ENCODE data around the gene MRPS23. TPM values are rescaled to one million over a fixed set of nuclear protein-coding genes. Genes with fewer than 3 reads are reported as not detected.

Gene MRPS23
- total RNA-seq, 1 donor from 2014 or later, result 16.4 TPM

DNA sequence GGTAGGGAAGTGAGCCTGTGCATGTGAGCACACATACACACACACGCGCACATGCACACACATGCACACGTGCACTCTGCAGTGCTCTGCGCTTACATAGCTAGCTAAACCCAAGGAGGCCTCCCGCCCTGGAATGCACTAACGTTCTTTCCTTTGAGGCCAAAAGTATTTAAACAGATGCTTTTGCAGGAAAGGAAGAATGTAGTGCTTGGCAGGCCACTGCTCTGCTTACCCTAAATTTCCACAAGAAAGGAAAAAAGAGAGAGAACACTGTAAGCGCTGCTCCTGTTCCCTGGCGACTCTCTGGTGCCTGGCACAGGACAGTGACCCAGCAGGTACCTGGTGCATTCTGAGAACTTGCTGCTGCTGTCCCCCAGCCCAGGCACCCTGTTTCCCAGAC is 31.3 kb upstream of the MRPS23 start:
- no peak for DNase-seq (ENCODE audit: low spot score)
- no peak overlapping the region for H2AFZ ChIP-seq (replicated peaks)
- Mint-ChIP-seq H3K9me3 (no peaks in the 10 kb centered on the region), H3K27ac (peak overlapping the region; percentile 76), H3K27me3 (ENCODE audit: insufficient read depth, low read depth) (peaks cover 5% of the 10 kb centered on the region), H3K4me3 (no peak overlapping the region), H3K4me1 (peaks cover 56% of the 10 kb centered on the region), H3K36me3 (peaks cover 28% of the 10 kb centered on the region)
- no peak overlapping the region for H3K4me3 ChIP-seq
- peaks cover 21% of the 10 kb centered on the region for H3F3A ChIP-seq (ENCODE audit: low read depth)
- peaks cover 26% of the 10 kb centered on the region for H3K4me1 ChIP-seq
- peaks cover 5% of the 10 kb centered on the region for H3K27me3 ChIP-seq
- no peaks in the 10 kb centered on the region for H3K9me3 ChIP-seq (ENCODE audit: low read depth)
- H3K79me2 ChIP-seq (ENCODE audit: low read depth), result no peaks in the 10 kb centered on the region
- H4K20me1 ChIP-seq (ENCODE audit: low read depth), result no peaks in the 10 kb centered on the region
- no peak overlapping the region for H3K4me2 ChIP-seq
- H3K36me3 ChIP-seq, result no peaks in the 10 kb centered on the region
- H3K9ac ChIP-seq, result no peak overlapping the region
- H3K27ac ChIP-seq, result no peak overlapping the region
- no peak for TF ChIP-seq CTCF (IDR thresholded peaks at IDR 0.05)
- no peak for TF ChIP-seq EZH2phosphoT487 (IDR thresholded peaks at IDR 0.05)
- TF ChIP-seq EZH2 (IDR thresholded peaks at IDR 0.05), result no peak

- peaks cover 36% of the 10 kb centered on the region for H3K4me1 ChIP-seq
- no peak overlapping the region for H3K9ac ChIP-seq
Measured at GRCh38 chr17:57880086-57880456, 30.2 kb upstream of the MRPS23 start.

GRCh38 chr17:57879437-57880085 is 29.7 kb upstream of the MRPS23 start:
- H3K36me3 Mint-ChIP-seq, result peaks cover 26% of the 10 kb centered on the region
- H3K27me3 Mint-ChIP-seq (ENCODE audit: insufficient read depth, low read depth), result peaks cover 5% of the 10 kb centered on the region
- Histone ChIP-seq H3K27ac (no peak overlapping the region), H4K20me1 (ENCODE audit: low read depth) (no peaks in the 10 kb centered on the region), H3K9ac (no peak overlapping the region), H3K79me2 (ENCODE audit: low read depth) (no peaks in the 10 kb centered on the region), H3K4me3 (no peak overlapping the region), H3F3A (ENCODE audit: low read depth) (peaks cover 32% of the 10 kb centered on the region), H3K4me1 (peaks cover 41% of the 10 kb centered on the region), H2AFZ (replicated peaks) (no peak overlapping the region), H3K27me3 (peaks cover 11% of the 10 kb centered on the region), H3K9me3 (ENCODE audit: low read depth) (no peaks in the 10 kb centered on the region), H3K4me2 (no peak overlapping the region), H3K36me3 (no peaks in the 10 kb centered on the region)
- H3K4me1 Mint-ChIP-seq, result peaks cover 71% of the 10 kb centered on the region
- peak overlapping the region; percentile 71 for H3K27ac Mint-ChIP-seq
- peak overlapping the region; percentile 21 for H3K4me3 Mint-ChIP-seq
- TF ChIP-seq EZH2phosphoT487 (IDR thresholded peaks at IDR 0.05) (no peak), CTCF (IDR thresholded peaks at IDR 0.05) (no peak), EZH2 (IDR thresholded peaks at IDR 0.05) (no peak)
- peak; percentile 39 for DNase-seq (ENCODE audit: low spot score)
- no peaks in the 10 kb centered on the region for H3K9me3 Mint-ChIP-seq

More at GRCh38 chr17:57880086-57880456, 30.2 kb upstream of the MRPS23 start:
- DNase-seq (ENCODE audit: low spot score), result no peak
- no peaks in the 10 kb centered on the region for H4K20me1 ChIP-seq (ENCODE audit: low read depth)
- H2AFZ ChIP-seq (replicated peaks), result no peak overlapping the region
- Mint-ChIP-seq H3K9me3 (no peaks in the 10 kb centered on the region), H3K27ac (peak overlapping the region; percentile 44), H3K27me3 (ENCODE audit: insufficient read depth, low read depth) (peaks cover 5% of the 10 kb centered on the region), H3K4me1 (peaks cover 67% of the 10 kb centered on the region), H3K36me3 (peaks cover 30% of the 10 kb centered on the region), H3K4me3 (no peak overlapping the region)
- no peak overlapping the region for H3K4me3 ChIP-seq
- H3K79me2 ChIP-seq (ENCODE audit: low read depth), result no peaks in the 10 kb centered on the region
- H3K4me2 ChIP-seq, result no peak overlapping the region
- H3K27me3 ChIP-seq, result peaks cover 11% of the 10 kb centered on the region
- no peak overlapping the region for H3K27ac ChIP-seq
- H3F3A ChIP-seq (ENCODE audit: low read depth), result peaks cover 28% of the 10 kb centered on the region
- H3K36me3 ChIP-seq, result no peaks in the 10 kb centered on the region
- TF ChIP-seq EZH2phosphoT487 (IDR thresholded peaks at IDR 0.05) (no peak), EZH2 (IDR thresholded peaks at IDR 0.05) (no peak), CTCF (IDR thresholded peaks at IDR 0.05) (no peak)
- H3K9me3 ChIP-seq (ENCODE audit: low read depth), result no peaks in the 10 kb centered on the region

Data from neural progenitor cell (in vitro differentiated cells).